ENCODE data around the gene SGIP1. TPM values are rescaled to one million over a fixed set of nuclear protein-coding genes. Genes with fewer than 3 reads are reported as not detected.

SGIP1 gene
- total RNA-seq, 1 donor from 2014 or later = 123 TPM

DNA sequence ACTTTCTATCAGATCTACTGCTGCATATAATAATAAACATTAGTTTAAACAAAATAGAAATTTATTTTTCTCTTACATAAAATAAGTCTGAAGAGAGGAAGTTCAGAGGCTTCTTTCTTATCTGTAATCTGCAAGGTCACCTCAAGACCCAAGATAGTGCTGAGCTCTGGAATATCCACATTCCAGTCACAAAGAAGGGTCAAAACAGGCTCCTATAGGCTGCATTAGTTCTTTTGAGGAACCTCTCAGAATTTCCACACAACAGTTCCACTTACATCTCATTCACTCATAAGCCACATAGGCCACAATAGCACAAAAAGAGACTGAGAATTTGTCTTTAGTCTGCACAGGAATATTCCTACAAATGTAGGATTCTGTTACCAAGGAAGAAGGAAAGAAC lies 233.7 kb downstream of the SGIP1 start:
- Mint-ChIP-seq H3K4me1 (ENCODE audit: unreplicated experiment) (no peaks in the 10 kb centered on the region), H3K4me3 (ENCODE audit: unreplicated experiment) (no peak overlapping the region), H3K27ac (ENCODE audit: unreplicated experiment) (no peak overlapping the region), H3K36me3 (ENCODE audit: unreplicated experiment) (no peaks in the 10 kb centered on the region), H3K9me3 (ENCODE audit: unreplicated experiment) (no peaks in the 10 kb centered on the region), H3K27me3 (ENCODE audit: unreplicated experiment) (no peaks in the 10 kb centered on the region)
- TF ChIP-seq, protein P1, sequence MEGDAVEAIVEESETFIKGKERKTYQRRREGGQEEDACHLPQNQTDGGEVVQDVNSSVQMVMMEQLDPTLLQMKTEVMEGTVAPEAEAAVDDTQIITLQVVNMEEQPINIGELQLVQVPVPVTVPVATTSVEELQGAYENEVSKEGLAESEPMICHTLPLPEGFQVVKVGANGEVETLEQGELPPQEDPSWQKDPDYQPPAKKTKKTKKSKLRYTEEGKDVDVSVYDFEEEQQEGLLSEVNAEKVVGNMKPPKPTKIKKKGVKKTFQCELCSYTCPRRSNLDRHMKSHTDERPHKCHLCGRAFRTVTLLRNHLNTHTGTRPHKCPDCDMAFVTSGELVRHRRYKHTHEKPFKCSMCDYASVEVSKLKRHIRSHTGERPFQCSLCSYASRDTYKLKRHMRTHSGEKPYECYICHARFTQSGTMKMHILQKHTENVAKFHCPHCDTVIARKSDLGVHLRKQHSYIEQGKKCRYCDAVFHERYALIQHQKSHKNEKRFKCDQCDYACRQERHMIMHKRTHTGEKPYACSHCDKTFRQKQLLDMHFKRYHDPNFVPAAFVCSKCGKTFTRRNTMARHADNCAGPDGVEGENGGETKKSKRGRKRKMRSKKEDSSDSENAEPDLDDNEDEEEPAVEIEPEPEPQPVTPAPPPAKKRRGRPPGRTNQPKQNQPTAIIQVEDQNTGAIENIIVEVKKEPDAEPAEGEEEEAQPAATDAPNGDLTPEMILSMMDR (IDR thresholded peaks at IDR 0.05) = no peak
- DNase-seq (ENCODE audit: extremely low spot score, unreplicated experiment) = no peak

DNA sequence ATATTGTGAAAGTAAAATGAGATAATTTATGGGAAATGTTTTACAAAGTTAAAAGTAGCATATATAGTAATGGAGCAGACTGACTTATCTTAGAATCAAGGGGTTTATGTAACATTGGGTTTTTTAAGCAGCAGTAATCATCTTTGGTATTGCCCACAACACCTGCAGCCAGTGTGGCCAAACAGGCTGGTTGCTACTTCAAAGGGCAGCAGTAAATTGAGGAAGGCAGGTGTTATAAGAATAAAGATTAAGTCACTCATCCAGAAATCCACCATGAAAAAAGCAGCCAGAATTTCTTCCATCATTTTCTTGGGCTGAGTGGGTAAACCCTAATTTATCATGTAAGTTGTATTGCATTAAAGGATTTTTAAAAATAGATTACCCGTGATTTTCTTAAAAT lies 235.0 kb downstream of the SGIP1 start:
- Mint-ChIP-seq H3K4me1 (ENCODE audit: unreplicated experiment) (no peaks in the 10 kb centered on the region), H3K9me3 (ENCODE audit: unreplicated experiment) (no peaks in the 10 kb centered on the region), H3K27ac (ENCODE audit: unreplicated experiment) (no peak overlapping the region), H3K4me3 (ENCODE audit: unreplicated experiment) (no peak overlapping the region), H3K36me3 (ENCODE audit: unreplicated experiment) (no peaks in the 10 kb centered on the region), H3K27me3 (ENCODE audit: unreplicated experiment) (no peaks in the 10 kb centered on the region)
- TF ChIP-seq, protein P1 (IDR thresholded peaks at IDR 0.05) = no peak
- no peak for DNase-seq (ENCODE audit: extremely low spot score, unreplicated experiment)

DNA sequence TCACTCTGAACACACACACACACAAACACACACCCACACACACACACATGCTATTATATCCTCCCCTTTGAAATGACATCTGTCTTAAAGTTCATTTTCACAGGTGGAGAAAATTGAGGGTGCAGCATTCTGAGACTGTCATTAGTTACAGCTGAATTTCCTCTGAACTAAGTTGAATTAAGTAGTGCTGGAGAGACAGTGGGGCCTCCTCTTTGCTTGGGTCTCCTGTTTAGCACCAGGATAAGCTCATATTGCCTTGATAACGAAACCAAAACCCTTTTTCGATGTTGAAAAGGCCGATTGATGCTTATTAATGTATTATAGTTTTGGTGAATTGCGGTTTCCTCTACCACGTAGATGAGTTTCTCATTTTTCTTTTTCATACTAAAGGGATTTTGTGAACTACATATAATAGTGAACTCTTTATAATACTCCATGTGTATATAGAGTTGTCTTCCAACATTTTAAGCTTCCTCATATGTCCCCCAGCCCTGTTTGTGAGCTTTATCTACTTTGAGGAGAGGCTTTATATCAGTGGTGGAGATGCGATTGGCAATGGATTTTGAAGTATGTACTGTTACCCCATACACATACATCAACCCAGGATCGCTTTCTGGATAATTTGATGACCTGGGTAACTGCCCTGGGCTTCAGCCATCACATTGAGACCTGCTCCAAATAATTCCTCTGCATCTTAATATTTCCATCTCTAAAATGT lies 235.7 kb downstream of the SGIP1 start:
- Mint-ChIP-seq H3K27me3 (ENCODE audit: unreplicated experiment) (no peaks in the 10 kb centered on the region), H3K4me3 (ENCODE audit: unreplicated experiment) (no peak overlapping the region), H3K9me3 (ENCODE audit: unreplicated experiment) (no peaks in the 10 kb centered on the region), H3K36me3 (ENCODE audit: unreplicated experiment) (no peaks in the 10 kb centered on the region), H3K4me1 (ENCODE audit: unreplicated experiment) (no peaks in the 10 kb centered on the region), H3K27ac (ENCODE audit: unreplicated experiment) (no peak overlapping the region)
- TF ChIP-seq, protein P1 (IDR thresholded peaks at IDR 0.05) = no peak
- DNase-seq (ENCODE audit: extremely low spot score, unreplicated experiment) = no peak

DNA sequence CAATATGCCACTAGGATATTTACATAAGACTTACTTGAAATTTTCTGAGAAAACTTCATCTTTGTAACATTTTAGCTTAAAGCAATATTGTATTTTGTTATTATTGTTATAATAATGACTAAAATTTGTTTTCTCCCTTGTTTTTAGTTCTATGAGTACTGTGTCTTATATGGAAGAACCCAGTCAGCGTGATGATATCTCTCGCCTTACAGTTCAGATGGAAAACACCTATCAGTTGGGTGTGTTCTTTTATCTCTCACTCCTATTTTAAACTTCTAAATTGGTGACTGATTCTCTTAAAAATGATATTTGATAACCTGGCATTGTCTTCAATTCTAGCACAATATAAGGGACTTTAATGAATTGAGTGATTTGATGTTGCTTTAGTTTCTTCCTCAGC lies 236.3 kb downstream of the SGIP1 start:
- H3K9me3 Mint-ChIP-seq (ENCODE audit: unreplicated experiment) = no peaks in the 10 kb centered on the region
- no peaks in the 10 kb centered on the region for H3K4me1 Mint-ChIP-seq (ENCODE audit: unreplicated experiment)
- H3K4me3 Mint-ChIP-seq (ENCODE audit: unreplicated experiment) = no peak overlapping the region
- no peak for DNase-seq (ENCODE audit: extremely low spot score, unreplicated experiment)
- no peaks in the 10 kb centered on the region for H3K27me3 Mint-ChIP-seq (ENCODE audit: unreplicated experiment)
- H3K36me3 Mint-ChIP-seq (ENCODE audit: unreplicated experiment) = no peaks in the 10 kb centered on the region
- H3K27ac Mint-ChIP-seq (ENCODE audit: unreplicated experiment) = no peak overlapping the region
- TF ChIP-seq, protein P1 (IDR thresholded peaks at IDR 0.05) = no peak

DNA sequence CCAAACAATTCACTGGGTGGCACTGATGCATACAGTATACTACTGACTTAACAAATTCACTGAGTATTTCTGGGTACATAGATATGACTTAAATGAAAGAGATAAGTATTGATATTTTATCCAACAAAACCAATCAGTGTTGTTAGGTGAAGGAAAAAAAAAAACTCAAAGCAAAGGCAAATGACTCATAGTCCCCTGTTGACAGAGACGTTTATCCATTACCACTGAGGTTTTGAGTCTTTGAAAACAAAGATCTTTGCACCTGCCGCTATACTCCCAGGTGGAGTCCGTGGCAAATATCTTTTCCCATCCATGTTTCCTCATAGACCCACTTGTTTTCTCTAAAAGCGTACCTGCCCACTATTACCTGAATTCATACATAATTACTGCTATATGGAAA lies 236.7 kb downstream of the SGIP1 start:
- H3K9me3 Mint-ChIP-seq (ENCODE audit: unreplicated experiment) = no peaks in the 10 kb centered on the region

More for the DNA sequence above, 236.7 kb downstream of the SGIP1 start:
- no peaks in the 10 kb centered on the region for H3K36me3 Mint-ChIP-seq (ENCODE audit: unreplicated experiment)
- no peak overlapping the region for H3K27ac Mint-ChIP-seq (ENCODE audit: unreplicated experiment)
- TF ChIP-seq, protein P1 (IDR thresholded peaks at IDR 0.05) = no peak
- no peak for DNase-seq (ENCODE audit: extremely low spot score, unreplicated experiment)
- no peaks in the 10 kb centered on the region for H3K4me1 Mint-ChIP-seq (ENCODE audit: unreplicated experiment)
- H3K27me3 Mint-ChIP-seq (ENCODE audit: unreplicated experiment) = peaks cover 4% of the 10 kb centered on the region
- no peak overlapping the region for H3K4me3 Mint-ChIP-seq (ENCODE audit: unreplicated experiment)

All from osteocyte (in vitro differentiated cells).